GM18520 (cell line): ENCODE data around the gene CACNA1C.

Experiments used
- ATAC-seq: cut with Tn5 transposase; IDR thresholded peaks from one replicate; pipeline ENCODE4 v1.9.1; 2021; ENCODE audit not compliant: unreplicated experiment

The CACNA1C gene

GRCh38 chr12:2354151-2354991, 301.6 kb downstream of the CACNA1C start:
- ATAC-seq = no peak

DNA sequence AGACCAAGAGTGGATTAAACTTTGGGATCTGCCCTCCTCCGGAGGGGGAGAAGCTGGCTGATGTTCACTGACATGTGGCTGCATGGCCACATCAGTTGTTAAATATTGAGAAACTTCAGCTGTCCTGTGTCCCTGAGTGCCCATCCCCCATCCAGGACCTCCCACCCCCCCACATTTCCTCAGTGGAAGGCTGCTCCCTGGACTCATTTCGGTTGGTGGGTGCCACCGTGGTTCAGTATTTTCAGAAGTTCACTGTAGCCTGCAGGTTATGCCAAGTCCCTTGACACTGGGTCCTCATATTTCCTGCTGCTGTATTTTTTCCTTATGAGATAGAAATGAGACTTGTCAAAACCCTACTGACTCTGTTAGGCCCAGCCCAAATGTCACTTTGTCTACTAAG, 302.4 kb downstream of the CACNA1C start:
- ATAC-seq = no peak

- no peak for ATAC-seq
These were observed 302.8 kb downstream of the CACNA1C start for GRCh38 chr12:2355604-2356003.

DNA sequence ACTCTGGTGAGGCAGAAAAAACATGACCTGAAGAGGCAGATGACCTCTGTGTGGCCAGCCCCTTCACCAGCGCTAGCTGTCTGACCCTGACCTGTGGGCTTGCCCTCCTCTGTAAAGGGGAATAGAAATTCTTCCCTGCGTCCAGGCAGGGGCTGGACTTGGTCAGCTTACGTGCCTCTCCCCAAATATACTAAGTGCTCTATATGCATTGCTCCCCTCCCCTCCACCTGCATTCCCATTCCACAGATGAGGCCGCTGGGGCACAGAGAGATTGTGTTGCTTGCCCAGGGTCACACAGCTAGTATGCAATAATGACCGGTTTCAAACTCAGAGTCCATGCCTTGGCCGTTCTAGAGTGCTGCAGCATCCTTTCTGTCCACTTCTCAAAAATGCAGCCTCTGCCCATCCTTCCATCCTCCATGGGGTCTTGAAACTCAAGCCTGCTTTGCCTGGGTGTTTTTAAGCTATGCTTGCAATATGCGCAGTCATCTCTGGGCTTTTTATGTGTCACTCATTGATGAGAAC, 303.9 kb downstream of the CACNA1C start:
- no peak for ATAC-seq

DNA sequence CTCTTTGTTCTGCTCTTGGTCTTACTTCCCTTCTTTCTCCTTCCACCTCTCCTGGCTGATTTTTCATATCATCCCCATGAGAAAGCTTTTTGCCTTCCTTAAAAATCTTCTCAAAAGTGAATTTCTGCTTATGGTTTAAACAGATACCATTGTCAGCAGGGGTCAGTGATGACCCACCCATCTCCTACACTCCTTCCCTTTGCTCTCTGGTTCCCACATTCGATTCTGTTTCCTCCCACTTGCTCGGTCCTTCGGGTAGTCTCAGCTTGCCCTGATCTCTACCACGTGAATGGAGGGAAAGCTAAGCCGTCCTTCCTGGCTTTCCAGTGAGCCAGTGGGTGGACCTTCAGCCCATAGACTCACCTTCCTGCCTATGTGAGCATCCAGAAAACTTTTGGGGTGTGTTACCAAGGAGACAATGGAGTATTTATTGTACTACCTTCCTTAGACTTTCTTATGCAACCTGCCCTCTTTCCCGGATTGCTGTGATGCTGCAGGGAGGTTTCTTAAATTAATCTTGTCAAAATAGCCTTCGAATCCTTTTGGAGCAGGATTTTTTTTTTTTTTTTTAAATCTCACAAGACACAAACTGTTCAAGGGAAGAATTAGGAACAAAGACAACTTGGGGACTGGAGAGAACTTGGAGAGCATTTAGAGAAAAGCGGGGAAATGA, 306.3 kb downstream of the CACNA1C start:
- no peak for ATAC-seq

- ATAC-seq = no peak
These were observed 307.2 kb downstream of the CACNA1C start for GRCh38 chr12:2359725-2360629.

DNA sequence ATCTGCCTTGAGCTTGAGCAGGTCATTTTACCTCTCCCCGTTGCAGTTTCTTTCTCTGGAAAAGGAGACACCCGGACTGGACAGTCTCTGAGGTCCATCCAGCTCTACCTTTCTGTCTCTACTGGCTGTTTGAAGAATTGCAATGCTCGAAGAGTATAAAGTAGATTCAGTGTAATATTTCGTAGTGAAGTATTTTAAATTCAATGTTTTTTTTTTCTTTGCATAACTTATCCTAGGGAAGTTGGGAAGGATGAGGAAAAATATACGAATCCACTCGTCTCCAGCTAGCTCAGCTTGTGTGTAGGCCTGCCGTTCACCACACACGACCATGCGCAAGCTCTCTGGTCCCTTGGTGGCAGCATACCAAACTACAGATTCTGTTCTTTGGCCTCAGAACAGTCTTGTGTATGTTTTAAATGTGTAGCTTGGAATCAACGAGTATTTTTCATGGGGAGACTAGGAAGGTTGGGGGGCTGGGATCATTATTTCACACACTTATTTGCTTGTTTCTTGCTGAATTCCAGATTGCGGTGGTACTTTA, 307.9 kb downstream of the CACNA1C start:
- ATAC-seq = no peak

DNA sequence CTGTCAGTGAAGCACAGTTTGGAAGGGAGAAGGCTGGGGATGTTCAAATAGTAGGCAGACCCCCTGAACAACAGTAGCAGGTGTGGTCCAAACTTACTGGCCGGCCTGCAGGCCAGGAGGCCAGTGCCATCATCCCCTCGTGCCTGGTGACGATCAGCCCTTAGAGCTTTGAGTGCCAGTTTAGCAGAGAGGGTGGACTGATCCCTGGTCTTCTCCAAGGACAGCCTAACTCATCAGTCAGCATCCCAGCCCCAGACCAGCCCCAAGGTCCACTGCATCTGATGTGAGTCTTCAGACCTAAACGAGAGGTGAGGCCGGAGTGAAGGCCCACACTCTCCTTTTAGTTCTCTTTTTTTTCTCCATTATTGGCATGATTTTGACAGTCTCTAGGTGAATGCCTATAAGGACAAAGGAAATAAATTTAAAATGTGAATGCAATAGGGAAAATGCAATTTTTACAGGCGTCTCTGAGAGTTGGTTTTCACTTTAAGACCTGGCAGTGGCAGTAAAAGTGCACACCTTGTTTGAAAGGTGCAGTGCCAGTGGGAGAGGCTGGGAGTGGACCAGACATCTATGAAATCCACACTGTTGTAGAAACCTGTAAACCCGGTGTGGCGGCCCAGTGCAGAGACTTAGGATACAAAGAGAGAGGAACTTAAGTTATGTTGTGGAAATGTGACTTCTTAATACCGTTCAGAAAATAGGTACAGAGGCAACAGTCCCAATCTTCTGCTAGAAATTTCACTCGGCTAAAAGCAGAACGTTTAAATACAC, 311.2 kb downstream of the CACNA1C start:
- no peak for ATAC-seq

- no peak for ATAC-seq
These were observed 311.9 kb downstream of the CACNA1C start for GRCh38 chr12:2364631-2365051.

- no peak for ATAC-seq
These were observed 313.9 kb downstream of the CACNA1C start for GRCh38 chr12:2366711-2367110.

- no peak for ATAC-seq
These were observed 319.4 kb downstream of the CACNA1C start for GRCh38 chr12:2372178-2372577.

GRCh38 chr12:2372735-2373134, 319.9 kb downstream of the CACNA1C start:
- ATAC-seq = no peak

- no peak for ATAC-seq
These were observed 320.5 kb downstream of the CACNA1C start for GRCh38 chr12:2373307-2373706.

GRCh38 chr12:2374092-2374906, 321.5 kb downstream of the CACNA1C start:
- no peak for ATAC-seq

DNA sequence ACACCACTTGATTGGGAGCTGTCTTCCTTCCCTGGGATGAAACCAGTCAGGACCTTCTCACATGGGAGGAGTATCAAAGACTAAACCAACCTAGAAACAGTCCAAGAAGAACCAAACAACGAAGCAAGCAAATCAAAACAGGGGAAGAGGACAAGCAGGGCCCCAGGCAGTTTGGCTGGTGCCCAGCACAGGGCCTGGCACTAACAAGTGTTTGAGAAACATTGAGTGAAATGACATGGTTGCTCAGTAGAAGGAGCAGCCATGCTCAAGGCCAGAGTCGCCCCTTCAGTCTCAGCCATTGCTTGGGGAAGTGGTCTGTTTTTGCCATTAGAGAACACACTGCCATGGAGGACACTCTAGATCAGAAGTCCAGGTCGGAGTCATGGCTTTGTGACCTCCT, 323.1 kb downstream of the CACNA1C start:
- ATAC-seq = no peak

GRCh38 chr12:2376908-2377657, 324.3 kb downstream of the CACNA1C start:
- no peak for ATAC-seq

GRCh38 chr12:2378835-2379330, 326.1 kb downstream of the CACNA1C start:
- ATAC-seq = peak; percentile 42

DNA sequence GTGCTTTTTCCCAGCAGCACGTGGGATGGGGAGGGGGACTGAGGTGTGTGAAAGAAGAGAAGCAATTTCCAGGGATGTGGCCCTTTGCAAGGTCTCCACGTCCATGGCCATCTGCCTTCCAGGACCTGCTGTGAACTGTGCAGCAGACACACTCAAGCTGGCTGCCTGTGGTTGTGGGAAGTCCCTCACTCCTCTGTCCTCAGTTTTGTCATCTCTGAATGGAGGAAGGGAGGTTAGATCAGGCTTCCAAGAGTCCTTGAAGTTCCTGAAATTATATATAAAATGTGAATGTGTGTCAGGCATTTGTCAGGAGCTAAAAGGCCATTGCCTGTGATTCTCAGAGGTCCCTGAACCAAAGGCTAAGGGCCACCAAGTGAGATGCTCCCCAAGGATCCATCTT, 328.2 kb downstream of the CACNA1C start:
- no peak for ATAC-seq
